GM21528 (cell line): ENCODE results near the gene ZNF701.
"Not testable (repeated sequence)": the region's sequence is repeated elsewhere in the genome, so short reads cannot be mapped to it uniquely, and the experiment has no call there.

Experiments
- ATAC-seq: cut with Tn5 transposase; IDR thresholded peaks from one replicate; pipeline ENCODE4 v1.9.1; 2021; ENCODE audit warnings: mild to moderate bottlenecking, moderate library complexity; ENCODE audit not compliant: unreplicated experiment, low FRiP score

ZNF701 gene

DNA sequence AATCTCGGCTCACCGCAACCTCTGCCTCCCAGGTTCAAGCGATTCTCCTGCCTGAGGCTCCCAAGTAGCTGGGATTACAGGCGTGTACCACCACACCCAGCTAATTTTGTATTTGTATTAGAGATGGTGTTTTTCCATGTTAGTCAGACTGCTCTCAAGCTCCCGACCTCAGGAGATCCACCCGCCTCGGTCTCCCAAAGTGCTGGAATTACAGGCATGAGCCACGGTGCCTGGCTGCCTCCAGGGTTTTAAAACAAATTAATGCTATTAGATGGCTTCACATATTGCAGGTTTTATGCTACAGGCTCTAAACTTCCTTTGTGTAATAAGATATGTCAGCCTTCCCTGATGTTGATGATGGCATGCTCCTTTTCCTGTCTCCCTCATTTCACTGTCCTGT lies 8.5 kb upstream of the ZNF701 start:
- not testable (repeated sequence) for ATAC-seq

DNA sequence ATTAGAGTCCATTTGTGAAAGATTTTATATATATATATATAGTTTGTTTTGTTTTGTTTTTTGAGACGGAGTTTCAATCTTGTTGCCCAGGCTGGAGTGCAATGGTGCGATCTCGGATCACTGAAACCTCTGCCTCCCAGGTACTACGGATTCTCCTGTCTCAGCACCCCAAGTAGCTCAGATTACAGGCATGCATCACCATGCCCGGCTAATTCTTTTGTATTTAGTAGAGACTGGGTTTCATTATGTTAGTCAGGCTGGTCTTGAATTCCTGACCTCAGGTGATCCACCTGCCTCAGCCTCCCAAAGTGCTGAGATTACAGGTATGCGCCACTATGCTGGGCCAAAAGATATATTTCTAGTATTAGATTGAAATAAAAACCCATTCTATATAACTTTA lies 4.0 kb upstream of the ZNF701 start:
- ATAC-seq: no peak

DNA sequence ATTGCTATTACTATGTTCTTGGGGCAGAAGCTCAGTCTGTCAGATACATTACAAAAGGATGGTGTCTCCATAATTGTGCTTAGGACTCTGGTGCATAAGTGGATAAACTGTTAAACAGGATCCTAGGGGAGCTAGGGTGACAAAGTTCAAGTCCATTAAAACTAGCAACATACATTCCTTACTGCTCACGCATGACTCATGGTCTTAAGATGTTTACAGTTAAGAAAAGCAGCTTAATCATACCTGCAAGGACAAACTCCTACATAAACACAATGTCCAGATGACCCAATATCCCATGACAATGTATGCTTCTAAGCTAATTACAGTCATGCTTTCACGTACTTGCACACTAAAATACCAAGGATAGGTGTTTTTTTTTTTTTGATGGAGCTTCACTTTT lies 3.5 kb upstream of the ZNF701 start:
- ATAC-seq: no peak

DNA sequence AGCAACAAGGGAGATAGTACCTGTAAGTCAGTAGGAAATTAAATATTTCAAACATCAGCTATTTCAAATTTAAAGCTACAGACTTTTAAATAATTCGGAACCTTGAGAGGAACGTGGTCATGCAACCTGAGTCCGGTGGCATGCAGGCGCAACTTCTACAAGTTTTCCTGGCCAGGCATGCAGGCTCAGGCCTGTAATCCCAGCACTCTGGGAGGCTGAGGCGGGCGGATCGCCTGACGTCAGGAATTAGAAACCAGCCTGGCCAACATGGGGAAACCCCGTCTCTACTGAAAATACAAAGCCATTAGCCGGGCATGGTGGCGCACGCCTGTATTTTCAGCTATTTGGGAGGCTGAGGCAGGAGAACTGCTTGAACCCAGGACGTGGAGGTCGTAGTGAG lies 2.2 kb upstream of the ZNF701 start:
- ATAC-seq: no peak

DNA sequence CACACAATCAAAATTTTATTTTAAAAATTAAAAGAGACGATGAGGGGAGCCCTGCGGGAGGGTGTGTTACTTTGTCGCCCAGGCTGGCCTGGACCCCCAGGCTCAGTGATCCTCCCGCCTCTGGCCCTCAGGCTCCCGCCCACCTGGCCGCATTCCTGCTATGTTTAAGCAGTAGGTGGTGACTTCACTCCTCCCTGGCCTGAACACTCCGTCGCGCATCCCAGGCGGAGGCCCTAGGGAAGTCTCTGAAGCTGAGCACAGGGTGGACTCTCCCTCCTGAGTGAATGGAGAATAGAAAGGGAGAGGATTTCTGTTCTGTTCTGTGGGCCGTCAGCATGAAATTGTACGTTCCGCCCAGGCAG lies 468 bp upstream of the ZNF701 start:
- ATAC-seq: not testable (repeated sequence)

DNA sequence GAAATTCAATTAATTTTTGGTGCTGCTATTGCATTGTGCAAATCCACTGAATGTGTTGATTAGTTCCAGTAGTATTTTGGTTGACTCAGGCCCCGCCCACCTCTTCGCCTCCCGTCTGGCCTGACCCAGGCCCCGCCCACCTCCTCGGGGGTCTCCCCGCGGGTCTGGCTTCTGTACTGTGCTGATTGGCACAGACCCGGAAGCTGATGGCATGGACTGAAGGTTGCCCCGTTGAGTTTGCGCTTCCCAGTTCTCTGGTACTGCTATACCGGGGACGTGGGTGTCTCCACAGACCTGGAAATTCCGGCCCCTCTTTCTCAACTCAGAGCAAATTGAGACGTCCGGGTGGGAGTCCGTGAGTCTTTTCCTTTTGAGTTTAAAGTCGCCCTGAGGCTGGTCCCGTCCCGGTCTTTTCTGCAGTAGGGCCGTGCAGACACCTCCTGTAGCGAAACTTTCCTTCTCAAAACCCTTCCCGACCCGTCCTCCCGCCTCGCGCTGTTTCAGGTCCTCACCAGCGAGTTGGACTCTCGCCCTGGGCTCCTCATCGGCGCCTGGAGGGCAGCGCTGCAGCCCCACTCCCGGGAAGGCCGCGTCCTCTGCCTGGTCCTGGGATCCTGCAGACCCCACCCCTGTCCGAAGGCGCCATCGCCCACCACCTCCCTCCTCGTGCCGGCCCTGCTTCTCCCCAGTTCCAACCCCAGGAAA lies 14.8 kb downstream of the ZNF701 start:
- ATAC-seq: no peak

DNA sequence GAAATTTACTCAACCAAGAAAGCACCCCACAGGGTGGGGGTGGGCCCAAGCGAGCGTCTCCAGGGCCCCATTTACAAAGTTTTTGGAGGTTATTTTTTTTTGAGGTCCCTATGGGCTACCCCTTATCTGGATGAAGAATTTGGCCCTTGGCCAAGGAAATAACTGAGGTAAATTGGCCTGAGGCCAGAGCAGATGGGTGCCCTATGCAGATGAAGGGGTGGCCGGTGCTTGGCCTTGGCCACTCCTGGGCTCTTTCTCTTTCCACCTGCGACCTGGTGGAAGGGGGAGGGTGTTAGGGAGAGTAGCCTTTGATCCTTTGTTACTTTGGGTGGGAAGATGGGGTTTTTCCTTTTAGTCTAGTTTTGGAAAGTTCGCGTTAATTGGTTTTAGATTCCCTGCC lies 15.5 kb downstream of the ZNF701 start:
- ATAC-seq: no peak

DNA sequence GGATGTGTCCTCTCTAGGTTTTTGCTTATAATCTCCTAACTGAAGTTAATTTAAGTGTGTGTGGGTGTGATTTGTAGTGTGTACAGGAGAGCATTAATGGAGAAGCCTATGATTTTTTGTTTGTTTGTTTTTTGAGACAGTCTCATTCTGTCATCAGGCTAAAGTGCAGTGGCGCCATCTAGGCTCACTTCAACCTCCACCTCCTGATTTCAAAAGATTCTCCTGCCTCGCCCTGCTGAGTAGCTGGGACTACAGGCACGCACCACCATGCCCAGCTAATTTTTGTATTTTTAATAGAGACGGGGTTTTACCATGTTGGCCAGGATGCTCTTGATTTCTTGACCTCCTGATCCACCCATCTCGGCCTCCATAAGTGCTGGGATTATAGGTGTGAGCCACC lies 20.6 kb downstream of the ZNF701 start:
- no peak for ATAC-seq

DNA sequence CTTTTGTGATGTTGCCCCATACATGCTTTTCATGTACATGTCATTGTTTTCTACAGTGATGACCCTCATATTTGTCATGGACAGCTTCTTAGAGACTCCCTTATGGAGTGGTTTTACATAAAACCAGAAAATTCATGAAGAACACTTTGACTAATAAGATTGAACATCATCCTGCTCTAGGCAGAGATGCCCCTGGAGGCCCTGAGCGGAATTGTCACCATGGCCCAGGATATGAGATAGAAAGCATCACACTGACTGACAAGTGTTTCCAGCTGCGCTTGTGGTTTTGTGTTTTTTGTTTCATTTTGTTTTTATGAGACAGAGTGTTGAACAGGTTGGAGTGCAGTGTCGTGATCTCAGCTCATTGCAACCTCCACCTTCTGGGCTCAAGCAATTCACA lies 22.2 kb downstream of the ZNF701 start:
- no peak for ATAC-seq

DNA sequence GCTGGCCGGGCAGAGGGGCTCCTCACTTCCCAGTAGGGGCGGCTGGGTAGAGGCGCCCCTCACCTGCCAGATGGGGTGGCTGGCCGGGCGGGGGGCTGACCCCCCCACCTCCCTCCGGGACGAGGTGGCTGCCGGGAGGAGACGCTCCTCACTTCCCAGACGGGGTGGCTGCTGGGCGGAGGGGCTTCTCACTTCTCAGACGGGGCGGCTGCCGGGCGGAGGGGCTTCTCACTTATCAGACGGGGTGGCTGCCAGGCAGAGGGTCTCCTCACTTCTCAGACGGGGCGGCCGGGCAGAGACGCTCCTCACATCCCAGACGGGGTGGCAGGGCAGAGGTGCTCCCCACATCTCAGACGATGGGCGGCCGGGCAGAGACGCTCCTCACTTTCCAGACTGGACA lies 23.4 kb downstream of the ZNF701 start:
- ATAC-seq: not testable (repeated sequence)

DNA sequence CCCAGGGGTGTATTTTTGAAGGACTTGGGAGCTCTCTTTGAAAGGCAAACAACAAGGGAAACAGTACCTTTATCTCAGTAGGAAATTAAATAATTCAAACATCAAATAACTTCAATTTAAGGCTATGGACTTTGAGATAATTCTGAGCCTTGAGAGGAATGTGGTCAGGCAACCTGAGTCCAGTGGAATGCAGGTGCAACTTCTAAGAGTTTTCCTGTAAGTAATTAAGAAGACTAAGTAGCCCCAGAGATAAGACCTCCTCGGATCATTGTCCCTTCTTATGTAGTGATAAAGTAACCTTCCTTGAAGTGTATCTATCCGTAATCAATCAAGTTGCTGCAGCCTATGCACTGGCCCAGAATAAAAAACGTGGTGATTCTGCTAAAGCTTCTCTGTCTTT lies 29.2 kb downstream of the ZNF701 start:
- no peak for ATAC-seq

DNA sequence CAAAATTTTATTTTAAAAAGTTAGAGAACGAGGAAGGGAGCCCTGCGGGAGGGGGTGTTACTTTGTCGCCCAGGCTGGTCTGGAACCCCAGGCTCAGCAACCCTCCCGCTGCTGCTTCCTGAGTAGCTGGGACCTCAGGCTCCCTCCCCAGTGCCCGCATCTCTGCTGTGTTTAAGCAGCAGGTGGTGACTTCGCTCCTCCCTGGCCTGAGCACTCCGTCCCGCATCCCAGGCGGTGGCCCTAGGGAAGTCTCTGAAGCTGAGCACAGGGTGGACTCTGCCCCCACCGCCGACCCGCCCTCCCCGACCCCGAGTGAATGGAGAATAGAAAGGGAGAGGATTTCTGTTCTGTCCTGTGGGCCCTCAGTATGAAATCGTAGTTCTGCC lies 30.5 kb downstream of the ZNF701 start:
- peak; percentile 24 for ATAC-seq

DNA sequence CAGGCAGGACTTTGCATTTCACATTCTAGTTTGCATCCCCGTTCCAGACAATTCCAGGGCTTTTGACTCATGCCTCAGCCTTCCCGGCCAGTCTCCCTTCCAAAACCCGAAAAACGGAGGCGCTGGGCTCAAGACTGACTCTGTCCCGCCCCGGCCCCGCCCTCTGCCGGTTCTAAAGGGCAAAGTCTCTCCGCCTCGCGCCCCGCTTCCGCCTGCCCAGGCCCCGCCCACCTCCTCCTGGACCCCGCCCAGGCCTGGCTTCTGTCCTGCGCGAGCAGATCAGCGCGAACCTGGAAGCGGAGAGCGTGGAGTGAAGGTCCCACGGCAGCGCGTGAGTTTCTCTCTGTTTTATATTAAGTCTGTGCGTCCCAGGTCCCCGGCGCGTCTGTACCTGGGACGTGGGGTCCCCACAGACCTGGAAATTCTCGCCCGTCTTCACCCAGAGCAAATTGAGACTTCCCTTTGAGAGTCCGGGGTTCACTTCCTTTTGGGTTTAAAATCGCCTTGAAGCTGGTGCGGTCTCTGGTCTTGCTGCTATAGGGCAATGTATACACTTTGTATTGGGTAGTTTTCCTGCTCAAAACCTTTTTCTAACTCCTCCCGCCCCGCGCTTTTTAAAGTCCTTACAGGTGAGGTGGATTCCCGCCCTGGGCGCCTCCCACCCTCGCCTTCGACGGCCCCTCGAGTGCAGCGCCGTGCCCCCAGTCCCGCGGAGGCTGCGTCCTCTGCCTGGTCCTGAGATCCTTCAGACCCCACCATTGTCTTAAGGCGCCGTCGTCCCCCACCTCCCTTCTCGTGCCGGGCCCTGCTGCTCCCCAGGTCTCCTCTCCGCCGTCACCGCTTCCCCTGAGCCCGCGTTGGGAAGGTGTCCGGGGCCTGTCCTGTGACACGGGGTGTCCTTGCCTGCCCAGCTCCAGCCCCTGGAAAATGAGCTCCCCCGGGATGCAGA lies 31.2 kb downstream of the ZNF701 start:
- peak; percentile 96 for ATAC-seq

DNA sequence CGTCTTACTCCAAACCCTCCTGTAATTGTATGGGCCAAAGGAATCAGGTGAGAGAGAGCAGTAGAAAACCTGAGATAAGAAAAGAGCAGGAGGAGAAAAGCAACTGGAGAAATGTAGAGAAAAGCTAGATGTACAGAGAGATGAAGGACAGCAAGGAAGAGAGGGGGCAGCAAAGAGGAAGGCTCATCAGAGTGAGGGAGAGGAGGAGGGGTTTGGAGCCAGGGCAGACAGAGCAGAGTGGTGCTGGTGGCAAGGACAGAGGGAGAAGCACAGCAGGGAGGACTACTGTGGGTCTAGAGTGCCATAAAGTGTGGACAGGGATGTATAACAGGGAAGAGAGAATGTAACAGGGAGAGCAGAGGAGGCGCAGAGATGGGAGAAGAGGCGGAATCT lies 31.9 kb downstream of the ZNF701 start:
- not testable (repeated sequence) for ATAC-seq

DNA sequence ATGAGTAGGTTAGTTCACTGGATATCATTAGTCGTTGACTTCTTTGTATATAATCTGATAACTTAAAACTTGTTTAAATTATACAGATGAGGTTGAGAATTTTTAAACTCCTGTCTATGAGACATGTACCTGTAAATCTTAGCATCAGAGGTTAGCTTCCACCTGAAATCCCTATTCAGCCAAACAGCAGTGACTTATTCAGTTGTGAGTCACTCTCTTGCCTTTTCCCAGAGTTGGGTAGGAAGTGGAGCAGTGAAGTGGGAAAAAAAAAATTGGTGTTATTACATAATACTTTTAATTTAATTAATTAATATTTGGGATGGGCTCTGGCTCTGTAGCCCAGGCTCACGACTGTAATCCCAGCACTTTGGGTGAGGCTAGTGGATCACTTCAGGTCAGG lies 32.9 kb downstream of the ZNF701 start:
- no peak for ATAC-seq

DNA sequence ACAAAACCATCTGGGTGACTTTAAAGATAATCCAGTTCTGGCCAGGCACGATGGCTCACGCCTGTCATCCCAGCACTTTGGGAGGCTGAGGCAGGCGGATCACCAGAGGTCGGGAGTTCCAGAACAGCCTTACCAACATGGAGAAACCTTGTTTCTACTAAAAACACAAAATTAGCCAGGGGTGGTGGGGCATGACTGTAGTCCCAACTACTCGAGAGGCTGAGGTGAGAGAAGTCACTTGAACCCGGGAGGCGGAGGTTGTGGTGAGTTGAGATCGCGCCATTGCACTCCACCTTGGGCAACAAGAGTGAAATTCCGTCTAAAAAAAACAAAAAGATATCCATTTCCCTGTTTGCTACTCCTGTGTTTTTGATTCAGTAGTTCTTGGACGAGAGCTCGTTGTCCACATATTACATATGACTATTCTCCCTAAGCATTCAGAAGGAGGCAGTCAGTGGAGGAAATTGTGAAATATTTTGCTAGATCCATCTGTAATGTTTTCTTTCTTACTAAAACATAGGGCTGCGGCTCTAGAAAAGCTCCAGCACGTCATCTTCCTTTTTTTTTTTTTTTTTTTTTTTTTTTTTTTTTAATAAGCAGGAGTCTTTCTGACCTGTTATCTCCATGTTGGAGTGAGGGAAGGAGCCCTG lies 33.6 kb downstream of the ZNF701 start:
- no peak for ATAC-seq

DNA sequence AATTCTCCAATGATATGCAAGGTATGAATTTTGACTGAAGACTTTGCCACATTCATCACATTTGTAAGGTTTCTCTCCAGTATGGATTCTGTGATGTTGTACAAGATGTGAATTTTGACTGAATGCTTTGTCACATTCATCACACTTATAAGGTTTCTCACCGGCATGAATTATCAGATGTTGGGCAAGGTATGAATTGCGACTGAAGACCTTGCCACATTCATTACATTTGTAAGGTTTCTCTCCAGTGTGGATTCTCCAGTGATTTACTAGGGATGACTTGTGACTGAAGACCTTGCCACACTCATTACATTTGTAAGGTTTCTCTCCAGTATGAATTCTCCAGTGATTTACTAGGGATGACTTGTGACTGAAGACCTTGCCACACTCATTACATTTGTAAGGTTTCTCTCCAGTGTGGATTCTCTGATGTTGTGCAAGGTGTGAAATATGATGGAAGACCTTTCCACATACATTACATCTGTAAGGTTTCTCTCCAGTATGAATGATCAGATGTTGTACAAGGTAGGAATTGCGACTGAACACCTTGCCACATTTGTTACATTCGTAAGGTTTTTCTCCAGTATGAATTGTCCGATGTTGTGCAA lies 43.3 kb downstream of the ZNF701 start:
- ATAC-seq: no peak

DNA sequence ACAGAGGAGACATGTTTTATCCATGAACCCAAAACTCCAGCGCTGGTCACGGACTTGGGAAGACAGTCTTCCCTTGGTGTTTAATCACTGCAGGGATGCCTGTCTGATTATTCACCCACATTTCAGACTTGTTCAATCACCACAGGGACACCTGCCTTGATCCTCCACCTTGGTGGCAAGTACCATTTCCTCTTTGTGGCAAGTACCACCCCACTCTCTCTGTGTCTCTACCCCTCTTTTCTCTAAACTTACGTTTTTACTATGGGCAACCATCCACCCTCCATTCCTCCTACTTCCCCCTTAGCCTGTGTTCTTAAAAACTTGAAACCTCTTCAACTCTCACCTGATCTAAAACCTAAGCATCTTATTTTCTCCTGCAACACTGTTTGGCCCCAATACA lies 51.3 kb downstream of the ZNF701 start:
- no peak for ATAC-seq

DNA sequence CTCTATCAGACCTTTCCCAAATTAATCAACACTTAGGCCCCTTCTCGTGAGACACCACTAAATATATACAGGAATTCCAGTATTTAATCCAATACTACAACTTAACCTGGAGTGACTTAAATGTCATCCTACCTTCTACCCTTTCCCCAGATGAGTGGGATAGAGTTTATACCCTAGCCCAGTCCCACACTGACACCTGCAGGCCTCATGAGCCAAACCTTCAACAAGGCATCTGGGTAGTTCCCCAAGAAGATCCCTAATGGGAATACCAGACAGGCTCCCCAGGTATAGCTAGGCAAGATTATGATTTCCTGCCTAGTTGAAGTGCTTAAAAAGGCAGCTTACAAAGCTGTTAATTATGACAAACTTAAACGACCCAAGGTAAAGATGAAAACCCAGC lies 52.2 kb downstream of the ZNF701 start:
- ATAC-seq: no peak

DNA sequence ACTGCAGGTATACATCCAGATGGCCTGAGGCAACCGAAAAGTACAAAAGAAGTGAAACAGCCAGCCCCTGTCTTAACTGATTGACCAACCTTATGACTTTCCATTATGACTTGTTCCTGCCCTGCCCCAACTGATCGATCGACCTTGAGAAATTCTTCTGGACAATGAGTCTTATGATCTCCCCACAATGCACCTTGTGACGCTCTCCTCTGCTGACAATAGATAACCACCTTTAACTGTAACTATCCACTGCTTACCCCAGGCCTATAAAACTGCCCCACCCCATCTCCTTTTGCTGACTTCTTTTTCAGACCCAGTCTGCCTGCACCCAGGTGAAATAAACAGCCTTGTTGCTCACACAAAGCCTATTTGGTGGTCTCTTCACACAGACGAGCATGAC lies 56.8 kb downstream of the ZNF701 start:
- no peak for ATAC-seq

DNA sequence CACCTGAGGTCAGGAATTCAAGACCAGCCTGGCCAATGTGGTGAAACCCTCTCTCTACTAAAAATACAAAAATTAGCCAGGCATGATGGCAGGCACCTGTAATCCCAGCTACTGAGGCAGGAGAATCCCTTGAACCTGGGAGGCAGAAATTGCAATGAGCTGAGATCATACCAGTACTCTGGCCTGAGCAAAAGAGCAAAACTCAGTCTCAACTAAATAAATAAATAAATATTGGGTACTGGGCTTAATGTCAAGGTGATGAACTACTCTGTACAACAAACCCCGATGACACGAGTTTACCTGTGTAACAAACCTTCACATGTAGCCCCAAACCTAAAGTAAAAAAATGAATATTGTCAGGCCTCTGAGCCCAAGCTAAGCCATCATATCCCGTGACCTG lies 57.4 kb downstream of the ZNF701 start:
- ATAC-seq: not testable (repeated sequence)
